Measurements from ENCODE around the gene LDLRAD3. TPM values are rescaled to one million over a fixed set of nuclear protein-coding genes. Genes with fewer than 3 reads are reported as not detected.
A peak's percentile ranks its signal among the peaks of the same experiment; 100 is the strongest.

Gene LDLRAD3
- polyA plus RNA-seq, 3 donors = 7.3 to 14.1 (median 10.4) TPM

DNA sequence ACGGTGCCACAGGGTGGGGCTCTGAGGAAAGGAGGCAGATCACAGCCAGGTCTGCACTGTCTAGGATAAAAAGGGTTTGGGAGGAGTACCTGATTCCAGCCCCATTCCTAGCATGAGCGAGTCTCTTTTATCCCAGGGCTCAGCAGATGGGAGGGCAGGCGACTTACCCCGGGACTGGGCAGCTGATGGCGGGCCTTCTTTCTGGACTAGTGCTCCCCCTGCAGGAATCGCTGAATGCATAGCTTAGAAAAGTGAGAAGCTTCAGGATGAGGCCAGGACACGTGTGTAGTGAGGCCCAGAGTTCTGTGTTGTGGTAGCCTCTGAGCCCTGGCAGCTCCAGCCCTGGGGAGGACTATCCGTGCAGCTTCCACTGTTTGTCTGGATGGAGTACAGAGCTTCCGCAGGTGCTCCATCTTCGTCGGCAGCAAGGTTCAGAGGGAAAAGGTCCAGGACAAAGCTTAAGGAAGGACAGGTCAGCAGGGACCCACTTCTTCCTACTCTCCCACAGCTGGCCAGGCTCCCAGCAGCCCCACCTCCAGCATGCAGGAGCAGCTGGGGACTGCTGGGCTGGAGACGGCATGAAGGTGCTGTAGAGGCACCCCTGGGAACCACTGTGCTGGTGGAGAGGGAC lies 315.0 kb downstream of the LDLRAD3 start:
- no peak overlapping the region for H3K9ac ChIP-seq (ENCODE audit: insufficient read depth, low read length, poor library complexity, severe bottlenecking)
- H3K27me3 Mint-ChIP-seq (ENCODE audit: low read depth in 3 of 3) = peaks cover 14 to 30% (median 16%) of the 10 kb centered on the region in 3 donors
- intact Hi-C loops (cut with micrococcal nuclease) = no loop called here

DNA sequence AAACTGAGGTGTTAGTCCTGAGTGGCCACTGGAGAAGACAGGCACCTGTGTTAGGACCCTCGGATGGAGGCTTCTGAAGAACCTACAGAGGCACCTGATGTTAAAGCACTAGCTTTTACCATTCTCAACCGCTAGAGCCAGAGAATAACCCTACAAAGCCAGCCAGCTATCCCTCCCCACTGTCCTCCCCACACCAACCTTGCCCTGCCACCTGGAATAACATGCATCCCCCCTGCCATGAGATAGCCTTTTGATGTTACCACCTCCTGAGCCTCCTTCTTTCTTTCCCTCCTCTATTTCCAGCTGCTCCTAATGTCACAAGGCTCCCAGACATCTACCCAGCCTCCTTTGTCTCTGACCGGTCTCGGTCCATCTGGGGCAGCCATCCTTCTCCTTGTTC lies 317.2 kb downstream of the LDLRAD3 start:
- Histone ChIP-seq H3K79me2 (ENCODE audit: insufficient read depth, low read length) (no peaks in the 10 kb centered on the region), H2AFZ (ENCODE audit: insufficient read depth, low read depth, low read length, poor library complexity, severe bottlenecking) (no peak overlapping the region), H3K4me1 (ENCODE audit: control insufficient read depth in 1 of 2, insufficient read depth in 2 of 2, low read length in 2 of 2) (no peaks in the 10 kb centered on the region), H3K4me3 (replicated peaks in 1 of 3; ENCODE audit: low read depth in 2 of 3, low read length in 3 of 3) (no peak overlapping the region), H3K9me3 (replicated peaks in 1 of 2; ENCODE audit: control insufficient read depth in 1 of 2, insufficient read depth in 1 of 2, low read length in 2 of 2) (peaks cover 0 to 3% of the 10 kb centered on the region in 2 donors), H3K9ac (ENCODE audit: insufficient read depth, low read length, poor library complexity, severe bottlenecking) (no peak overlapping the region), H3K27me3 (ENCODE audit: control insufficient read depth in 2 of 2, insufficient read depth in 2 of 2, low read length in 2 of 2) (peaks cover 0 to 3% of the 10 kb centered on the region in 2 donors), H3K27ac (ENCODE audit: low read depth in 1 of 2, low read length in 2 of 2) (no peak overlapping the region), H3K4me2 (replicated peaks; ENCODE audit: extremely low read depth, low read length, poor library complexity, severe bottlenecking) (no peak overlapping the region), H4K20me1 (ENCODE audit: insufficient read depth, low read length) (no peaks in the 10 kb centered on the region), H3K36me3 (replicated peaks in 1 of 2; ENCODE audit: control insufficient read depth in 1 of 2, insufficient read depth in 2 of 2, low read length in 2 of 2) (no peaks in the 10 kb centered on the region)
- intact Hi-C loops (cut with micrococcal nuclease) = no loop called here
- Mint-ChIP-seq H3K4me3 (no peak overlapping the region), H3K27ac (peak overlapping the region in 1 of 7 donors; percentile 50), H3K27me3 (ENCODE audit: low read depth in 3 of 3) (peaks cover 18 to 30% (median 18%) of the 10 kb centered on the region in 3 donors), H3K9me3 (peaks cover 0 to 4% (median 0%) of the 10 kb centered on the region in 7 donors), H3K36me3 (no peaks in the 10 kb centered on the region), H3K4me1 (peaks cover 3% of the 10 kb centered on the region)
- no peak for TF ChIP-seq CTCF (IDR thresholded peaks at IDR 0.05)
- DNase-seq = no peak
- WGBS (ENCODE audit: insufficient coverage) = 88% methylated on average over 3 of the region's 4 CpGs

More for the DNA sequence above, 315.0 kb downstream of the LDLRAD3 start:
- no peaks in the 10 kb centered on the region for H3K36me3 Mint-ChIP-seq
- Histone ChIP-seq H3K9me3 (replicated peaks in 1 of 2; ENCODE audit: control insufficient read depth in 1 of 2, insufficient read depth in 1 of 2, low read length in 2 of 2) (peaks cover 0 to 4% of the 10 kb centered on the region in 2 donors), H3K27ac (ENCODE audit: low read depth in 1 of 2, low read length in 2 of 2) (no peak overlapping the region), H3K4me1 (ENCODE audit: control insufficient read depth in 1 of 2, insufficient read depth in 2 of 2, low read length in 2 of 2) (no peaks in the 10 kb centered on the region), H3K36me3 (replicated peaks in 1 of 2; ENCODE audit: control insufficient read depth in 1 of 2, insufficient read depth in 2 of 2, low read length in 2 of 2) (no peaks in the 10 kb centered on the region), H3K79me2 (ENCODE audit: insufficient read depth, low read length) (no peaks in the 10 kb centered on the region), H3K27me3 (ENCODE audit: control insufficient read depth in 2 of 2, insufficient read depth in 2 of 2, low read length in 2 of 2) (peaks cover 0 to 3% of the 10 kb centered on the region in 2 donors), H3K4me3 (replicated peaks in 1 of 3; ENCODE audit: low read depth in 2 of 3, low read length in 3 of 3) (no peak overlapping the region), H3K4me2 (replicated peaks; ENCODE audit: extremely low read depth, low read length, poor library complexity, severe bottlenecking) (no peak overlapping the region), H4K20me1 (ENCODE audit: insufficient read depth, low read length) (no peaks in the 10 kb centered on the region), H2AFZ (ENCODE audit: insufficient read depth, low read depth, low read length, poor library complexity, severe bottlenecking) (no peak overlapping the region)
- peak; percentile 3 to 27 (median 4) for DNase-seq
- no peaks in the 10 kb centered on the region for H3K4me1 Mint-ChIP-seq
- H3K27ac Mint-ChIP-seq = no peak overlapping the region
- peaks cover 0 to 6% (median 0%) of the 10 kb centered on the region in 7 donors for H3K9me3 Mint-ChIP-seq
- no peak overlapping the region for H3K4me3 Mint-ChIP-seq
- TF ChIP-seq CTCF (IDR thresholded peaks at IDR 0.05) = peak; percentile 58
- 20% methylated on average over 9 of the region's 12 CpGs for WGBS (ENCODE audit: insufficient coverage)
